Activated naive CD4-positive, alpha-beta T cell treated with Interleukin-2 at 50 U/mL for 16 hours (primary cell): ENCODE measurements around the gene SPOP.

Source experiments
- DNase-seq: peaks from one replicate; pipeline ENCODE4 v3.0.0-alpha.2; 2020

SPOP gene

GRCh38 chr17:49612726-49613125, 65.2 kb downstream of the SPOP start:
- no peak for DNase-seq

DNA sequence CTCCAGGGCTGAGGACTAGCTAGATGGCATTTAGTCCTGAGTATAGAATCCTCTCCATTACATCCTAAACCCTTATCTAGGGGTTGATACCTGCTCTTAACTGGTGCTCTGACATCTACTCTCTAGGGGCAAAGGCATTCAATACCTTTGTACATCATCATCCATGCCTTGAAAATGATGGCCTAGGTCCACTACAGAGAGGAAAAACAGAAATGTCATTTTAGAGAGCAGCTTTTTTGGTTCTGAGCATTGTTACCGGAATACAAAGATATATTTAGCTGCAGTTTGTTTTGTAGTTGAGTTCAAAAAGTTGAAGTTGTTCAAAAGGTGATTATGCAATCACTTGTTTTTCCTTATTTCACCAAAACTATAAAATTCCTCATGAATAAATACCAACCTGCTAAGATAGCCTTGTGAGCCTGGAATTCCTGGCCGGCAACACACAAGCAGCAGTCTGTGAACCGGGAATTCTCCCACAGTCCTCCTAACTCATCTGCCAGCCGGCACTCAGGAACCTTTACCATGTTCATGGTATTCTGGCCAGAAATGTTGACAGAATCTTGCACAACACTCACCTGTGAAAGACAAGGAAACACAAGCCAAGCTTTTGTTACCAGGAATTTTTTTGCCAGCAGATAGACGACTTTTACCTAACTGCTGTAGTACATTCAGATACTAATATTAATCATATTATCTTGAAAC, 66.9 kb downstream of the SPOP start:
- DNase-seq: no peak

GRCh38 chr17:49604314-49604869, 73.5 kb downstream of the SPOP start:
- no peak for DNase-seq

- DNase-seq: no peak
These were observed 74.2 kb downstream of the SPOP start for GRCh38 chr17:49603720-49604119.

DNA sequence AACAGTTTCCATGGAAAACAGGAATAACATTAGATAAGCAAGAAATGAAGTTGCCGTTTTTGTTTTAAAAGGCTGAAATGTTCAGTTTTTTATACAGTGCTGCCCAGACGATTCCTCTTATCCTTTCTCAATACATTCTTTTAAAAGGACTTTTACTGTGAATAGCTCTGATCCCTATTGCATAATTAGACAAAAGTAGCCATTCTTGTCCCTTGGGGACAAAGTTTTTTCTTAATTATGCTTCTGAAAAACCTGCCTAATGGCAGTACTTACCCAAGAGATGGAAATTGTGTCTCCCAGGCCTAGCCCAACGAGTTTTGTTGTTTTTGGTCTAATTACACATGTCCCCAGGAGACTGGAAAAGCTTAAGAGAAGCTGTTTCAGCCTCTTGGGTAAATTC, 74.7 kb downstream of the SPOP start:
- no peak for DNase-seq

- DNase-seq: no peak
These were observed 75.1 kb downstream of the SPOP start for GRCh38 chr17:49602783-49603182.

DNA sequence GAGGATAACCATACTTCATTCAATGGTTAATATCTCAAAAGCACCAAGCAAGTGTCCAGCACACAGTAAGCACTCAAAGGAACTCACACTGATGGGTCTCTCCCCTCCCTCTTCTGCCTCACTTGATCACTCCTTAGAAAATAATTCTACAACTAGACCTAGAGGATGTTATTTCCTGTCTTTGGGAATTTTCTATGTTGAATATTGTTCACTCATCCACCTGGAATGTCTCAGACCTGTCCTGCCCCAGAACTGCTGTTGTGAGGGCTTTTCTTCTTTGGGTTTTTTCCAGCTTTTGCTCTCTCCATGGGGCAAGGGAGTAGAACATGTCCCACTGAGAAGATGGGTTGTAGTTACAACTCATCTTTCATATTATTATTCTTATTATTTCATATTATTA, 76.9 kb downstream of the SPOP start:
- no peak for DNase-seq

DNA sequence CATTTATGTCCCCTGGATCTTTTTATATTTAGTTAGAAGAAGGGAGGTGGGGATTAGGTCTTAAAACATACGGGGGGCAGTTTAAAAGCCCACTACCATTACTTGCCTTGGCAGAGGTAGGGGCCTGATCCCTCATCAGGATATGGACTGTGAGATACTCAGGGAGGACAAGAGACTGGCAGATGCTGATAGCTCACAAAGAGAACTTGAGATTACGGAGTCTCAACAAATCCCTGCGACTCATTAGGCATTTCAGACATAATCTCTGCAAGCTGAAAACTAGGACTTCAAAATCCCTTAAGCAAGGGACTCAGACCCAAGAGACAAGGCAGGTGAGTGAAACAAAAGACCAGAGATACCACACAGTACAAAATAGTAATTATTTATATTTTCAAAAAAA, 79.0 kb downstream of the SPOP start:
- no peak for DNase-seq

DNA sequence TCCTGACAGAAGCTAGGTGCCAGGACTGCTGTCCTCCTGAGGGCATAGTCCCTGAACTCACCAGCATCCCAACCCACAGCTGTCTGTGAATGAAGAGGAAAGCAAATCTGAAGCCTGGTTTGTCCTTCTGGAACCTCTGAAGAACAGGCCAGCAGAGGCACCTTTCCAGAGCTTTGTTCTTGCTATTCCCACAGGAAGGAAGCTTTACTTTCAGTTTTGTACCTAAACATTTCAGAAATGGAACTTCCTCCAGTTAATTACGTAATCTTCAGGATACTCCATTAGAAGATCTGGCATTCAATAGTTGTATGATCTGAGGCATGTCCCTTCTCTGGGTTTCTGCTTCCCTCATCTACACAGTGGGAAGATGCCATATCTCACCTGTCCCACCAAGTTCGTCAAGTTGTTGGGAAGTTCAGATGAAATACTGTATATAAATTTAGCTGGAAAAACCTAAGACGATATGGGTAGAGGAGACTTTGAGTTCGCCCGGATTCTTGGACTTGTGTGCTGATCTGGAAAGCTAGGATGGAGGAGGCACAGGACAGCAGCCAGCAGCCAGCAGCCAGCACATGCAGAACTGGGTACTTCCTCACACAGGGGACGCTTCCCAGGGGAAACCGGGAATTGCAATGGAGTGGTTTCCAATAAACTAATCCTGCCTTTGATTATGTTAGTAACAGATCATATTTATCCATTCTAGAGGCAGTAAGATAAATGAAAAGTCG, 79.8 kb downstream of the SPOP start:
- no peak for DNase-seq

- no peak for DNase-seq
These were observed 80.5 kb downstream of the SPOP start for GRCh38 chr17:49597436-49597835.

DNA sequence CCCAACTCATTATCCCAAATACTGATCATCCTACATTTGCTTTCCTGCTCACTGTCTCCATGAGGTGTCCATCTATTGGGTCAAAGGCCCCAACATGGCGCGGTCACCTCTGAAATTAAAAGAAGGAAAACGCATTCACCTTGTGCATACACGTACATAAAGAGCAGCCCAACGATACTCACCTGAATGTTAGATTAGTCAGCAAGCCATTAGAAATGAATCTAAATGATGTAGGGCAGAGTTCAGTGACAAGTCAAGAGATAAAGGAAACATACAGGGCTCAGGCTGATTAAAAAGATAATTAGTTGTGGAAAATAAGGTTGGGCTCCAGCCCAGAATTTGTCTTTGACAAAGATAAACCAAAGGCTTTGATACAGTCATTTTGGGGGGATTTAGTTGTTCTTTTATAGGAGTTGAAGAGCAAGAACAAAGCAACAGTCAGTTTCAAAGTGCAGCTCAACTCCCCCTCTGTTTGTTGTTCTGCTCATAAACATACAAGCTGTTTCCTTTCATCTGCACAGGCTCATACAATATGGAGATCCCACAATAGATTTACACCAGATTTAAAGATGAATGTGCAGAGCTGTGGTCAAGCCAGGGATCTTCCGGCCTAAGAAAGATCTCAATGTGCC, 81.2 kb downstream of the SPOP start:
- DNase-seq: no peak

GRCh38 chr17:49595980-49596379, 81.9 kb downstream of the SPOP start:
- DNase-seq: no peak

DNA sequence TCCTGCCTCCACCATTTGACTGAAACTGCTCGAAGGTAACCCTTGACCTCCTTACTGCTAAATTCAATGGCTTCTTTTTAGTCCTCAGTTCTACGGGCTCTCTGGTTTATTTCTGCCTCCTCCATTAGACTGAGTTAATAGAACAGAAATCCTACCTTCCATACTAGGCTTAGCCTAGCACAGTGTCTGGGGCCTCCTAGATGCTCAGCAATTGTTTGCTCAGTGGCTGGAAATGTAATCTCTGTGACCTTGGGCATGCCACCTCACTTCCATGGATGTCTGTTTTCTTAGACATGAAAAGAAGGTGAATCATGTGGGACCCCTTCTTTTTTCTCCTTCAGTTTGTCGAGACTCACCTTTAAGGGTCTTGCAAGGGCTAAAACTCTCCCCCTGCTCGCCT, 82.6 kb downstream of the SPOP start:
- no peak for DNase-seq

- no peak for DNase-seq
These were observed 85.6 kb downstream of the SPOP start for GRCh38 chr17:49592263-49592662.

GRCh38 chr17:49590874-49591273, 87.0 kb downstream of the SPOP start:
- no peak for DNase-seq

DNA sequence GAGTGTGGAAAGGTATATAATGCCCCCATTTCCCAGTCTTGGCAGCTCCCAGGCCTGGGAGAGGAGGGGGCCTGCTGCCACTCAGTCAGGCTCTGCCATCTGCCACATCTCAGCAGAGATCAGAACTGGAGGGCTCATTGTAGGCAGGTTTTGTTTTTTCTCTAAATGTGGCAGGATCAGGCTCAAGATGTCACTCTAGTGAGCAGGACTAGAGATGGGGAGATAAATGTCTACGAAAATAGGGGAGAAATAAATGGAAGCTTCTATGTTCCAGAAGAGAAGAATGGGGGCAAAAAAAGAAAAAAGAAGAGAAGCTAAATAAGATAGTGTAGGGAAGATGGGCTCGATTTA, 88.3 kb downstream of the SPOP start:
- DNase-seq: no peak

- DNase-seq: no peak
These were observed 88.9 kb downstream of the SPOP start for GRCh38 chr17:49588726-49589576.

DNA sequence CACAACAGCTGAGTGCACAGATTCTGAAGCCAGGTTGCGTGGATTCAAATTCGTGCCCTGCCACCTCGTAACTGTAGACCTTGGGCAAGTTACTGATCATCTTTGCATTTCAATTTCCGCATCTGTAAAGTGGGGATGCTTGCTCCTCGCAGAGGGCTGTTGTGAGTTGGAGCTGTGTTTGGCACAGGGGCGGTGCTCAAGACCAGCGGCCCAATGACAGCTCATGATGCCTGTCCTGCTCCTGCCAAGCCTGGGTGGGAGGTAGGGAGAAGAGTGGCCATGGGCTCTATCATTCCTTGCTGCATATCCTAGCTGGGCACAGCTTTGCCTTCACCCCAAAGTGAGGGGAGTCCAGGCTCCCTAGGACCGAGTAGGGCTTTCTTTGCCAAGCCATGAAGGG, 89.6 kb downstream of the SPOP start:
- DNase-seq: no peak

DNA sequence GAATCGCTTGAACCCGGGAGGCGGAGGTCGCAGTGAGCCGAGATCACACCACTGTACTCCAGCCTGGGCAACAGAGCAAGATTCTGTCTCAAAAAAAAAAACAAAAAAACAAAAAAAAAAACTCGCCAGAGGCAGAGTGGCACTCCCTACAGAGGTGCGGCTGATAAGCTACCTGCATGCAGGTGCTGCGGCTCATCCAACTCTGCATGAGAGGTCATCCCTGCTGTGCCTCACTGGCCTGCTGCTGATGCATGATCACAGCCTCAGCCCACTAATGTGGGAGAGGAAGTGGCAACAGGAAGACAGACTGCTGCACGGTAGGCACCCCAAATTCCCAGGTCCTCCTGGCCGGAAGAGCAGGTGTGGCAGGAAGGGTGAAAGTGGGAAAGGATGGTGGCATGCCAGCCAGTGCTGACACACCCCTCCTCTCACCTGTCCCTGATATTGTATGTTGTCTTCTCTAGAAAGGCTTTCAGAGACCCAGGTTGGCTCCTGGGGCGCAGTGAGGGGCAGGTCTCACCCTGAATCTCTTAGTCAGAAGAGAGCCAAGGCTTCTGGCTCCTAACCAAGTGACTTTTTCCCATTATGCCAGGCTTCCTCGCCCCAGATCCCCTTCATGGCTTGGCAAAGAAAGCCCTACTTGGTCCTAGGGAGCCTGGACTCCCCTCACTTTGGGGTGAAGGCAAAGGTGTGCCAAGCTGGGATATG, 90.4 kb downstream of the SPOP start:
- no peak for DNase-seq

DNA sequence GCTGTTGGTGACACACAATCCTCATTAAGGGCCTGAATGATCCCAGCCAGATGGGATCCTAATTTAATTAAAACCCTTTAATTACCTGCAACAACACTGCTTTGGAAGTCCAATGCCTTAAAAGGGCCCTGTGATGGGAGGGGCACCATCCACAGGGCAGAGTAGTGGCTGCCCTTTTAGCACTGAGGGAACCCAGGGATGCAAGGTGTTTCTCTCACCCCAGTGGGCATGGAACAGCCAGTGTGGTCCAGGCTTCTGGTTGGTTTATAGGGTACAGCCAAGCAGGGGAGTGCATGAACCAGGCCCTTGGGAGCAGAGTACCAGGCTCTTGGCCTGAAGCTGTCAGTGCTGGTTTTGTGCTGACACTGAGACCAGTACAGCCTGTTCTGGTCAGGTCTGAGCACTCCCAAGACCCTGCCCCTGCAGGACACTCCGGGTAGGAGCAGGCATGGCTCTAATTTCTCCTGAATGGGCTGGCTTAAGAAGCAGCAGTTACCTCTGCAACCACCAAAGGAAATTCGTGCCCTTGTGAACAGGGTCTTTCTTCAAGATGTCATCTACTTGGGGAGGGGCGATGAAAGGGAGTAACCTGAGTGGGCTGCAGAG, 92.4 kb downstream of the SPOP start:
- no peak for DNase-seq

GRCh38 chr17:49583889-49584288, 94.0 kb downstream of the SPOP start:
- DNase-seq: no peak

DNA sequence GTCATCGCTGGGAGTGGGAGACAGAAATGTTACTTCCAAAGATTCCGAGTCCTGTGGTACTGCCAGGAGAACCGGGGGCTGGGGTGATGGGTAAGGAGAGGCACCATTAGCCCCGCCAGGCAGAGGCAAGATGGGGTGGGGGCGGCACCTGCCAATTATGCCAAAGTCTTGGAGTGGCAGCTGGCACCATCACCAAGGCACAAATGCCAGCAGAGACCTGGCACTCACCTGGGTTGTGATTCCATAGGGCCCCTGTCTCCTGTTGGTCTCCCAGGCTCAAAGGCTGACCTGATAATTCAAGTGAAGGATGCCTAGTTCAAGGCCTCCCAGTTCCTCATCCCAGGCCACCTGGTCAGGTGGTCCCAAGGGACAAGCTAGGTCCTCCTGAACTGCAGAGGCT, 94.7 kb downstream of the SPOP start:
- no peak for DNase-seq
